Esophagus mucosa (tissue), 1 donor: ENCODE measurements around the gene PITRM1. TPM values are rescaled to one million over a fixed set of nuclear protein-coding genes. Genes with fewer than 3 reads are reported as not detected.
A peak's percentile ranks its signal among the peaks of the same experiment; 100 is the strongest.
"Not testable (repeated sequence)": the region's sequence is repeated elsewhere in the genome, so short reads cannot be mapped to it uniquely, and the experiment has no call there.

ENCODE experiments used
- ATAC-seq: fragments of 200-7000 bp; cut with Tn5 transposase; one replicate; pipeline ENCODE4 v1.9.1; 2020
- total RNA-seq: library from RNA; stranded (reverse); gene quantifications from one replicate; pipeline ENCODE4 v1.2.4, GENCODE V29; 2023
- donor health status: DM: yes; HTN: yes; CAD: no.

The PITRM1 gene
- total RNA-seq, 1 donor from 2014 or later: 43.0 TPM

- ATAC-seq: no peak
Measured at GRCh38 chr10:3198900-3199299, 26.3 kb upstream of the PITRM1 start.

- peak; percentile 87 for ATAC-seq
Measured at GRCh38 chr10:3197348-3198003, 24.9 kb upstream of the PITRM1 start.

GRCh38 chr10:3196958-3197347 lies 24.4 kb upstream of the PITRM1 start:
- peak; percentile 22 for ATAC-seq

GRCh38 chr10:3196482-3196881 lies 23.9 kb upstream of the PITRM1 start:
- ATAC-seq: no peak

GRCh38 chr10:3195726-3196125 lies 23.1 kb upstream of the PITRM1 start:
- ATAC-seq: no peak

GRCh38 chr10:3195286-3195685 lies 22.7 kb upstream of the PITRM1 start:
- no peak for ATAC-seq

GRCh38 chr10:3194871-3195270 lies 22.3 kb upstream of the PITRM1 start:
- ATAC-seq: no peak

GRCh38 chr10:3193751-3194150 lies 21.2 kb upstream of the PITRM1 start:
- ATAC-seq: no peak

GRCh38 chr10:3192856-3193635 lies 20.5 kb upstream of the PITRM1 start:
- no peak for ATAC-seq

GRCh38 chr10:3190817-3191216 lies 18.2 kb upstream of the PITRM1 start:
- ATAC-seq: no peak

- not testable (repeated sequence) for ATAC-seq
Measured at GRCh38 chr10:3187229-3187628, 14.6 kb upstream of the PITRM1 start.

- ATAC-seq: no peak
Measured at GRCh38 chr10:3186368-3186767, 13.8 kb upstream of the PITRM1 start.

- ATAC-seq: no peak
Measured at GRCh38 chr10:3185386-3185785, 12.8 kb upstream of the PITRM1 start.

- no peak for ATAC-seq
Measured at GRCh38 chr10:3180355-3181025, 7.9 kb upstream of the PITRM1 start.

- ATAC-seq: no peak
Measured at GRCh38 chr10:3179174-3179573, 6.6 kb upstream of the PITRM1 start.

GRCh38 chr10:3178042-3178441 lies 5.5 kb upstream of the PITRM1 start:
- no peak for ATAC-seq

- peak; percentile 81 for ATAC-seq
Measured at GRCh38 chr10:3173171-3173878, 743 bp upstream of the PITRM1 start.

GRCh38 chr10:3172081-3172445 lies 519 bp downstream of the PITRM1 start:
- peak; percentile 1 for ATAC-seq

- ATAC-seq: not testable (repeated sequence)
Measured at GRCh38 chr10:3171488-3171887, 1.1 kb downstream of the PITRM1 start.

GRCh38 chr10:3169673-3170072 lies 2.9 kb downstream of the PITRM1 start:
- no peak for ATAC-seq

- no peak for ATAC-seq
Measured at GRCh38 chr10:3169271-3169670, 3.3 kb downstream of the PITRM1 start.

- ATAC-seq: no peak
Measured at GRCh38 chr10:3167611-3168330, 4.8 kb downstream of the PITRM1 start.
